Measurements from ENCODE around the gene ZNF804A.
"Not testable (repeated sequence)": the region's sequence is repeated elsewhere in the genome, so short reads cannot be mapped to it uniquely, and the experiment has no call there.

The ZNF804A gene

DNA sequence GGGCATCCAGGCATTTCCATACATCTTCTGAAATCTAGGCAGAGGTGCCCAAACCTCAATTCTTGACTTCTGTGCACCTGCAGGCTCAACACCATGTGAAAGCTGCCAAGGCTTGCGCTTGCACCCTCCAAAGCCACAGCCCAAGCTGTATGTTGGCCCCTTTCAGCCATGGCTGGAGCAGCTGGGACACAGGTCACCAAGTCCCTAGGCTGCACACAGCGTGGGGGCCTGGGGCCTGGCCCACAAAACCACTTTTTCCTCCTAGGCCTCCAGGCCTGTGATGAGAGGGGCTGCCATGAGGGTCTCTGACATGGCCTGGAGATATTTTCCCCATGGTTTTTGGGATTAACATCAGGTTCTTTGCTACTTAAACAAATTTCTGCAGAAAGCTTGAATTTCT, 288.3 kb downstream of the ZNF804A start:
- not testable (repeated sequence) for H3K9me3 ChIP-seq (ENCODE audit: control insufficient read depth in 1 of 2, low read length in 2 of 2); H3K27ac ChIP-seq (ENCODE audit: low read length); H3K4me1 ChIP-seq (ENCODE audit: control insufficient read depth in 1 of 2, insufficient read depth in 2 of 2, low read length in 2 of 2); H3K27me3 ChIP-seq (ENCODE audit: low read depth, low read length); H3K4me3 ChIP-seq (ENCODE audit: low read depth in 1 of 2, low read length in 2 of 2); H3K36me3 ChIP-seq (ENCODE audit: control insufficient read depth in 1 of 2, insufficient read depth in 2 of 2, low read length in 2 of 2)

DNA sequence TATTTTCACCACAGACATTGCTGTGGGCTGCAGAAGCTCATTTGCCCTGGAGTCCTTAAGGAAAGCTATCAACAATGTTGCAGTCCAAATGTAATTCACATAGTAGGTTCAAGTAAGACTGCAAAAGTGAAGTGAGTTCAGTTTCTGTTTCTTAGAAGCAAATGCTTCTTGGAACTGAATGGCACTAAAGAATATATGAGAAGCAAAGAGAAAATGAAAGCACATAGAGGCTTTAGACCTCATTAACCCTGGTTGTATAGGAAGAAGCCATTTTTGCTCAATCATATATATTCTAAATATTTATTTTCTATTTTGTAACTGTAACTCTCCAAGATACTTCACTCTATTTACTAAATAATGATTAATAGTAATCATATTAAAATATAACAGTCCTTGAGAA, 292.0 kb downstream of the ZNF804A start:
- no peak overlapping the region for H3K4me3 ChIP-seq (ENCODE audit: low read depth in 1 of 2, low read length in 2 of 2)
- no peaks in the 10 kb centered on the region for H3K9me3 ChIP-seq (ENCODE audit: control insufficient read depth in 1 of 2, low read length in 2 of 2)
- H3K4me1 ChIP-seq (ENCODE audit: control insufficient read depth in 1 of 2, insufficient read depth in 2 of 2, low read length in 2 of 2): no peaks in the 10 kb centered on the region
- H3K36me3 ChIP-seq (ENCODE audit: control insufficient read depth in 1 of 2, insufficient read depth in 2 of 2, low read length in 2 of 2): no peaks in the 10 kb centered on the region
- H3K27ac ChIP-seq (ENCODE audit: low read length): no peak overlapping the region
- no peaks in the 10 kb centered on the region for H3K27me3 ChIP-seq (ENCODE audit: low read depth, low read length)

DNA sequence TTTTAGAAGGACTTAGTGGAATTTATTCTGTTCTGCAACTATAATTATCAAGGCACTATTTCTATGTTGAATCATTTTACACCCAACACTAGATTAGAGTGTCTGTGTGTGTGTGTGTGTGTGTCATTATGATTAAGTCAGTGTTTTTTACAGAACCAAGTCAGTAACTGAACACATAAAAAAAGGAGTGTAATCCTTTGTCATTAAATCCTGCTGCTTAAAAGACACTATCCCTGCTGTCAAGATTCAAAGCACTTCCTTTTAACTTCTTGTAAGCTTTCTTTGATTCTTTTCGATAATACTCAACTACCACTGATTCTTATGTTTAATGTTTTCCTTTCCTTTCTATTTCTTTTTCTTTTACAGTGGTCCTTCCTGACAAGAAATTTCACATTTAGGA, 306.7 kb downstream of the ZNF804A start:
- Histone ChIP-seq H3K4me3 (ENCODE audit: low read depth in 1 of 2, low read length in 2 of 2) (no peak overlapping the region), H3K36me3 (ENCODE audit: control insufficient read depth in 1 of 2, insufficient read depth in 2 of 2, low read length in 2 of 2) (no peaks in the 10 kb centered on the region), H3K27me3 (ENCODE audit: low read depth, low read length) (no peaks in the 10 kb centered on the region), H3K27ac (ENCODE audit: low read length) (no peak overlapping the region), H3K4me1 (ENCODE audit: control insufficient read depth in 1 of 2, insufficient read depth in 2 of 2, low read length in 2 of 2) (peaks cover 0 to 3% of the 10 kb centered on the region in 2 donors), H3K9me3 (ENCODE audit: control insufficient read depth in 1 of 2, low read length in 2 of 2) (peaks cover 0 to under 1% of the 10 kb centered on the region in 2 donors)

DNA sequence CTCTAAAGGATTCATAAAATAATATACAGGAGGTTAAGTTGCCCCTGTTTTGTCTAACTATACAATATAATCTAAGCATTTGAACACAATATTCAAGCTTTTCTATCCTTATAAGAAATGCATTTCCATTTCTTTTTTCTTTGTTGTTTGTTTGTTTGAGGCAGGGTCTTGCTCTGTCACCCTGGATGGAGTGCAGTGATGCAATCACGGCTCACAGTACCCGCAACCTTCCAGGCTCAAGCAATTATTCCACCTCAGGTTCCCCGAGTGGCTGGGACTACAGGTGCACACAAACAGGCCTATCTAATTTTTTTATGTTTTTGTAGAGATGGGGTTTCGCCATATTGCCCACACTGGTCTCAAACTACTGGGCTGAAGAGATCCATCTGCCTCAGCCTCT, 307.8 kb downstream of the ZNF804A start:
- peaks cover 0 to 4% of the 10 kb centered on the region in 2 donors for H3K9me3 ChIP-seq (ENCODE audit: control insufficient read depth in 1 of 2, low read length in 2 of 2)
- H3K27me3 ChIP-seq (ENCODE audit: low read depth, low read length): no peaks in the 10 kb centered on the region
- peaks cover 0 to 3% of the 10 kb centered on the region in 2 donors for H3K4me1 ChIP-seq (ENCODE audit: control insufficient read depth in 1 of 2, insufficient read depth in 2 of 2, low read length in 2 of 2)
- H3K27ac ChIP-seq (ENCODE audit: low read length): no peak overlapping the region
- H3K4me3 ChIP-seq (ENCODE audit: low read depth in 1 of 2, low read length in 2 of 2): no peak overlapping the region
- H3K36me3 ChIP-seq (ENCODE audit: control insufficient read depth in 1 of 2, insufficient read depth in 2 of 2, low read length in 2 of 2): no peaks in the 10 kb centered on the region

DNA sequence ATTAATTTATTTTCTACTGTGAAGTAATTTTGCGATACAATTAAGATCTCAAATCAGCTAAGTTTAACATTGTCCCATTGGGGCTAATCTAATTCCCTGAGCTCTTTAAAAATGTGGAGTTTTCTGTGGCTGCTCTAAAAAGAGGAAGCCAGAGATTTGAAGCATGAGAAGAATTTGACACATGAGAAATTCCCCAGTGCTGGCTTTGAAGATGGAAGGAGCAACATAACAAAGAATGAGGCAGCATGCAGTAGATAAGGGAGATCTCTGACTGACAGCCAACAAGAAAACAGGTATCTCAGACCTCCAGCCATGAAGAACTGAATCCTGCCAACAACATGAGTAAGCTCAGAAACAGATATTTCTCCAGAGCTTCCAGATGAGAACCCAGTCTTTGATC, 308.4 kb downstream of the ZNF804A start:
- Histone ChIP-seq H3K9me3 (ENCODE audit: control insufficient read depth in 1 of 2, low read length in 2 of 2) (peaks cover 0 to 4% of the 10 kb centered on the region in 2 donors), H3K27ac (ENCODE audit: low read length) (no peak overlapping the region), H3K36me3 (ENCODE audit: control insufficient read depth in 1 of 2, insufficient read depth in 2 of 2, low read length in 2 of 2) (no peaks in the 10 kb centered on the region), H3K4me3 (ENCODE audit: low read depth in 1 of 2, low read length in 2 of 2) (no peak overlapping the region), H3K4me1 (ENCODE audit: control insufficient read depth in 1 of 2, insufficient read depth in 2 of 2, low read length in 2 of 2) (peaks cover 0 to 3% of the 10 kb centered on the region in 2 donors), H3K27me3 (ENCODE audit: low read depth, low read length) (no peaks in the 10 kb centered on the region)

DNA sequence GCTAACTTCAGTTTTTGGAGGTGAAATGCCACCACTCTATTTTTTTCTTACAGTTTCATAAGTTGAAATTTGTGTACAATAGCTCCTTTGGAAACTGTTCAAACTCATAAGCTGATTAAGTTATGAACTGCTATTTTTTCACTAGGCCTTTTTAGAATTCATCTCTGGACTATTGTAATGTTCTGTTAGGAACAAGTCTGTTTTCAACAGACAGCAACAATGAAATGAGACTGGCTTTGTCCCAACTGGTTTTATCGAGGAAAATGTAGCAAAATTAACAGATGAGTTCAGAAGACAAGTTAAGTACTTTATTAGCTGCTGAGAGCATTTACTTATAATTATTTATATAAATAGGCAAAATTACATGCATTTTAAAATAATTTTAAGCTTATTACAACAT, 310.6 kb downstream of the ZNF804A start:
- H3K27me3 ChIP-seq (ENCODE audit: low read depth, low read length): no peaks in the 10 kb centered on the region
- H3K27ac ChIP-seq (ENCODE audit: low read length): no peak overlapping the region
- peaks cover 0 to 3% of the 10 kb centered on the region in 2 donors for H3K4me1 ChIP-seq (ENCODE audit: control insufficient read depth in 1 of 2, insufficient read depth in 2 of 2, low read length in 2 of 2)
- no peak overlapping the region for H3K4me3 ChIP-seq (ENCODE audit: low read depth in 1 of 2, low read length in 2 of 2)
- peaks cover 0 to 4% of the 10 kb centered on the region in 2 donors for H3K9me3 ChIP-seq (ENCODE audit: control insufficient read depth in 1 of 2, low read length in 2 of 2)
- no peaks in the 10 kb centered on the region for H3K36me3 ChIP-seq (ENCODE audit: control insufficient read depth in 1 of 2, insufficient read depth in 2 of 2, low read length in 2 of 2)

DNA sequence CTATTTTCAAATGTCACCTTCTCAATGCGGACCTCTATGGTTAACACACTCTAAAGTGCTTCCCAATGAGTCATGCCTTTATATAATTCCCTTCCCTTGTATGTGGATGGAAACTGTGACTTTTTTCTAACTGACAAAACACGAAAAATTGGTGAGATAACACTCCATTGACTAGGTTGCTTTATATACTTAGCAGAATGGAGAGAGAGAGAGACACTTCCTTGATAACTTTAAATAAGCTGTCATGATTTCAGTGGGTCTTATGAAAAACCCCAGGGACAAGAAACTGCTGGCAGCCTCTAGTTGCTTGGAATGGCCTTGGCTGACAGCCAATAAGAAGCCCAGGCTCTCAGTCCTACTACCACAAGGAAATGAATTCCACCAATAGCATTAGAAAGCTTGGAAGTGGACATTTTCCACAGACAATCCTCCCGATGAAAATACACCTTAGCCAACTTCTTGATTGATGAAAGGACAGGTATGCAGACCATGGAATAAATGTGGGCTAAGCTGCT, 322.2 kb downstream of the ZNF804A start:
- Histone ChIP-seq H3K4me3 (ENCODE audit: low read depth in 1 of 2, low read length in 2 of 2) (no peak overlapping the region), H3K36me3 (ENCODE audit: control insufficient read depth in 1 of 2, insufficient read depth in 2 of 2, low read length in 2 of 2) (no peaks in the 10 kb centered on the region), H3K4me1 (ENCODE audit: control insufficient read depth in 1 of 2, insufficient read depth in 2 of 2, low read length in 2 of 2) (no peaks in the 10 kb centered on the region), H3K27ac (ENCODE audit: low read length) (no peak overlapping the region), H3K9me3 (ENCODE audit: control insufficient read depth in 1 of 2, low read length in 2 of 2) (peaks cover 0 to 7% of the 10 kb centered on the region in 2 donors), H3K27me3 (ENCODE audit: low read depth, low read length) (no peaks in the 10 kb centered on the region)

DNA sequence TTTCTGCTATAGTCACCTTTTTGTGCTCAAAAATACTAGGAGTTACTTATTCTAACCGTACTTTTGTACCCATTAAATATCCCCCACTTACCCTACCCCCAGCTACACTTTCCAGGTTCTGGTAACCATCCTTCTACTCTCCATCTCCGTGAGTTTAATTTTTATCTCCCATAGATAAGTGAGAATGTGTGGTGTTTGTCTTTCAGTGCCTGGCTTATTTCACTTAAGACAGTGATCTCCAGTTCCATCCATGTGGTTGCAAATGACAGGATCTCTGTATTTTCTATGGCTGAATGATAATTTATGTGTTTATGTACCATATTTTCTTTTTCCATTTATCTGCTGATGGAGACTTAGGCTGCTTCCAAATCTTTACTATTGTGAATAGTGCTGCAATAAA, 323.3 kb downstream of the ZNF804A start:
- Histone ChIP-seq H3K27ac (ENCODE audit: low read length) (no peak overlapping the region), H3K4me3 (ENCODE audit: low read depth in 1 of 2, low read length in 2 of 2) (no peak overlapping the region), H3K4me1 (ENCODE audit: control insufficient read depth in 1 of 2, insufficient read depth in 2 of 2, low read length in 2 of 2) (no peaks in the 10 kb centered on the region), H3K36me3 (ENCODE audit: control insufficient read depth in 1 of 2, insufficient read depth in 2 of 2, low read length in 2 of 2) (no peaks in the 10 kb centered on the region), H3K9me3 (ENCODE audit: control insufficient read depth in 1 of 2, low read length in 2 of 2) (peaks cover under 1 to 11% of the 10 kb centered on the region in 2 donors), H3K27me3 (ENCODE audit: low read depth, low read length) (no peaks in the 10 kb centered on the region)

DNA sequence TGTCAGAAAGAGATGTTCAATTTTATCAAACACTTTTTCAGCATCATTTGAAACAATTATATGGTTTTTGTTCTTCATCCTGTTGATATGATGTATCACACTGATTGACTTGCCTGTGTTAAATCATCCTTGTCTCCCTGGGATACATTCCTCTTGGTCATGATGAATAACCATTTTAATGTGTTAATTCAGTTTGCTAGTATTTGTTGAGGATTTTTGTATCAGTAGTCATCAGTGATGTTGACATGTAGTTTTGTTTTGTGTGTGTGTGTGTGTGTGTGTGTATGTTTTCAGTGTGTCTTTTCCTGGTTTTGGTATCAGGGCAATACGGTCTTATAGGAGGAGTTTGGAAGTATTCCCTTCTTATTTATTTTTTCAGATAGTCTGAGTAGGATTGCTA, 325.4 kb downstream of the ZNF804A start:
- Histone ChIP-seq H3K27me3 (ENCODE audit: low read depth, low read length) (no peaks in the 10 kb centered on the region), H3K4me3 (ENCODE audit: low read depth in 1 of 2, low read length in 2 of 2) (no peak overlapping the region), H3K36me3 (ENCODE audit: control insufficient read depth in 1 of 2, insufficient read depth in 2 of 2, low read length in 2 of 2) (no peaks in the 10 kb centered on the region), H3K4me1 (ENCODE audit: control insufficient read depth in 1 of 2, insufficient read depth in 2 of 2, low read length in 2 of 2) (no peaks in the 10 kb centered on the region), H3K9me3 (ENCODE audit: control insufficient read depth in 1 of 2, low read length in 2 of 2) (peaks cover 5 to 21% of the 10 kb centered on the region in 2 donors), H3K27ac (ENCODE audit: low read length) (no peak overlapping the region)

DNA sequence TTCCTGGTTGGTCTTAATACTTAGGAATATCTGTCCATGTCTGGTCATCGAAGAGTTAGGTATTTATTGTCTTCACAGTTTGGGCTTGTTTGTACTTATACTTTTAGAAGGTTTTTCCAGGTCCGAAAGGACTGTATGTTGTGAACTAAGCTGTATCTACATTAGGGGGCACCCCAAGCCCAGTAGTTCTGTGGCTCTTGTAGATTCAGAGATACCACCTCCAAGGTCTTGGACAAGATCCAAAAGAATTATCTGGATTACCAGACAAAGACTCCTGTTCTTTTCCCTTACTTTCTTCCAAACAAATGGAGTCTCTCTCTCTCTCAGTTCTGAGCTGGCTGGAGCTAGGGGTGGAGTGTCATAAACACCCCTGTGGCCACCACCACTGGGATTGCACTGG, 328.7 kb downstream of the ZNF804A start:
- Histone ChIP-seq H3K27ac (ENCODE audit: low read length) (no peak overlapping the region), H3K9me3 (ENCODE audit: control insufficient read depth in 1 of 2, low read length in 2 of 2) (peaks cover 5 to 24% of the 10 kb centered on the region in 2 donors), H3K36me3 (ENCODE audit: control insufficient read depth in 1 of 2, insufficient read depth in 2 of 2, low read length in 2 of 2) (no peaks in the 10 kb centered on the region), H3K27me3 (ENCODE audit: low read depth, low read length) (no peaks in the 10 kb centered on the region), H3K4me1 (ENCODE audit: control insufficient read depth in 1 of 2, insufficient read depth in 2 of 2, low read length in 2 of 2) (no peaks in the 10 kb centered on the region), H3K4me3 (ENCODE audit: low read depth in 1 of 2, low read length in 2 of 2) (no peak overlapping the region)

DNA sequence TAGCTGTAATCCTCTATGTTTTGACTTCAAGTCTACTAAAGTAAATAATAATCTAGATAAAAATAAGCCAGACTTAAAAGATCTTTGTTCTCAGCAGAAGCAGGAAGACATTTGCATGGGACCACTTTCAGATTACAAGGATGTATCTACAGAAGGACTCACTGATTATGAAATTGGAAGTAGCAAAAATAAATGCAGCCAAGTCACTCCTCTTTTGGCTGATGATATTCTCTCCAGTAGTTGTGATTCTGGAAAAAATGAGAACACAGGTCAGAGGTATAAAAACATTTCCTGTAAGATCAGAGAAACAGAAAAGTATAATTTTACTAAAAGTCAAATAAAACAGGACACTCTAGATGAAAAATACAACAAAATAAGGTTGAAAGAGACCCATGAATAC, 338.4 kb downstream of the ZNF804A start:
- Histone ChIP-seq H3K4me1 (ENCODE audit: control insufficient read depth in 1 of 2, insufficient read depth in 2 of 2, low read length in 2 of 2) (no peaks in the 10 kb centered on the region), H3K9me3 (ENCODE audit: control insufficient read depth in 1 of 2, low read length in 2 of 2) (no peaks in the 10 kb centered on the region), H3K27me3 (ENCODE audit: low read depth, low read length) (no peaks in the 10 kb centered on the region), H3K4me3 (ENCODE audit: low read depth in 1 of 2, low read length in 2 of 2) (no peak overlapping the region), H3K27ac (ENCODE audit: low read length) (no peak overlapping the region), H3K36me3 (ENCODE audit: control insufficient read depth in 1 of 2, insufficient read depth in 2 of 2, low read length in 2 of 2) (no peaks in the 10 kb centered on the region)

DNA sequence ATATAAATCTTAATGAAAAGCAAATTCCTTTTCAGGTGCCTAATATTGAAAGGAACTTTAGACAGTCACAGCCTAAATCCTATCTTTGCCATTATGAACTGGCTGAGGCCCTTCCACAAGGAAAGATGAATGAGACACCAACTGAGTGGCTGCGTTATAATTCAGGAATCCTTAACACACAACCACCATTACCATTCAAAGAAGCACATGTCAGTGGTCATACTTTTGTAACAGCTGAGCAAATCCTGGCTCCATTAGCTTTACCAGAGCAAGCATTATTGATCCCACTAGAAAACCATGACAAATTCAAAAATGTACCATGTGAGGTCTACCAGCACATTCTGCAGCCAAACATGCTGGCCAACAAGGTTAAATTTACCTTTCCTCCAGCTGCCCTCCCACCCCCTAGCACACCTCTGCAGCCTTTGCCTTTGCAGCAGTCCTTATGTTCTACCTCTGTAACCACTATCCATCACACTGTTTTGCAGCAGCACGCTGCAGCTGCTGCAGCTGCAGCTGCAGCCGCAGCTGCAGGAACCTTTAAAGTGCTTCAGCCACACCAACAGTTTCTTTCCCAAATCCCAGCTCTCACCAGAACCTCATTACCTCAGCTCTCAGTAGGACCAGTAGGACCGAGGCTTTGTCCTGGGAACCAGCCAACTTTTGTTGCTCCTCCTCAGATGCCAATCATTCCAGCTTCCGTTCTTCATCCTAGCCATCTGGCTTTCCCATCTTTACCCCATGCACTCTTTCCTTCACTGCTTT, 340.1 kb downstream of the ZNF804A start:
- Histone ChIP-seq H3K4me1 (ENCODE audit: control insufficient read depth in 1 of 2, insufficient read depth in 2 of 2, low read length in 2 of 2) (no peaks in the 10 kb centered on the region), H3K4me3 (ENCODE audit: low read depth in 1 of 2, low read length in 2 of 2) (no peak overlapping the region), H3K27ac (ENCODE audit: low read length) (no peak overlapping the region), H3K36me3 (ENCODE audit: control insufficient read depth in 1 of 2, insufficient read depth in 2 of 2, low read length in 2 of 2) (no peaks in the 10 kb centered on the region), H3K27me3 (ENCODE audit: low read depth, low read length) (no peaks in the 10 kb centered on the region), H3K9me3 (ENCODE audit: control insufficient read depth in 1 of 2, low read length in 2 of 2) (no peaks in the 10 kb centered on the region)

Data from muscle layer of duodenum (tissue), 2 donors.